Neuron (in vitro differentiated cells): ENCODE results near the gene FUZ.

Source experiments
- H2AFZ ChIP-seq: one replicate; pipeline ENCODE4 v1.6.1; 2013; ENCODE audit warnings: low read depth, mild to moderate bottlenecking, inconsistent platforms, low read length, moderate library complexity
- H3K27me3 ChIP-seq: one replicate; pipeline ENCODE4 v1.6.1; 2013; ENCODE audit warnings: low read length; ENCODE audit not compliant: insufficient read depth
- H3K36me3 ChIP-seq: one replicate; pipeline ENCODE4 v1.6.1; 2013; ENCODE audit warnings: low read length; ENCODE audit not compliant: insufficient read depth
- H3K4me1 ChIP-seq: one replicate; pipeline ENCODE4 v1.6.1; 2013; ENCODE audit warnings: low read length; ENCODE audit not compliant: insufficient read depth
- H3K4me3 ChIP-seq: 2 replicates; pipeline ENCODE4 v1.5.1; 2013; ENCODE audit warnings: mild to moderate bottlenecking, low read length, moderate library complexity
- H3K9me3 ChIP-seq: one replicate; pipeline ENCODE4 v1.6.1; 2013; ENCODE audit warnings: low read length

Gene FUZ

GRCh38 chr19:49805822-49806619 lies 7.1 kb downstream of the FUZ start:
- Histone ChIP-seq H2AFZ (no peak overlapping the region), H3K4me3 (no peak overlapping the region), H3K9me3 (no peaks in the 10 kb centered on the region), H3K36me3 (peaks cover 23% of the 10 kb centered on the region), H3K27me3 (no peaks in the 10 kb centered on the region), H3K4me1 (peaks cover 4% of the 10 kb centered on the region)

DNA sequence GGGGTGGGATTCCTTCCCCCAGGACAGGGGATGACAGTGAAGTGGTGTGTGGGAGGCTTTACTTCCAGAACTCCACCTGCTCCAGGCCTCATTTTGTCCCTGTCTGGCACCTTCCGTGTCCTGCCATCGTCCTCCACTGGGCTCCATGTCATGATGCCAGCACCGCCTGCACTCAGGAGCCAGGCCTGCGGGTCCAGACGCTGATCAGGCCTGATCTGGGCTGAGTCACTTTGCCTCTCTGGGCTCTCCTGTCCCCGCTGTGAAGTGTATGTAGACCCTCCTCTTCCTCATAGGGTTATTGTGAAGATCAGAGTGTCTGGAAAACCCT lies 9.6 kb downstream of the FUZ start:
- no peak overlapping the region for H2AFZ ChIP-seq
- H3K27me3 ChIP-seq, result no peaks in the 10 kb centered on the region
- H3K4me3 ChIP-seq, result no peak overlapping the region
- H3K4me1 ChIP-seq, result no peaks in the 10 kb centered on the region
- no peaks in the 10 kb centered on the region for H3K9me3 ChIP-seq
- H3K36me3 ChIP-seq, result peaks cover 45% of the 10 kb centered on the region

DNA sequence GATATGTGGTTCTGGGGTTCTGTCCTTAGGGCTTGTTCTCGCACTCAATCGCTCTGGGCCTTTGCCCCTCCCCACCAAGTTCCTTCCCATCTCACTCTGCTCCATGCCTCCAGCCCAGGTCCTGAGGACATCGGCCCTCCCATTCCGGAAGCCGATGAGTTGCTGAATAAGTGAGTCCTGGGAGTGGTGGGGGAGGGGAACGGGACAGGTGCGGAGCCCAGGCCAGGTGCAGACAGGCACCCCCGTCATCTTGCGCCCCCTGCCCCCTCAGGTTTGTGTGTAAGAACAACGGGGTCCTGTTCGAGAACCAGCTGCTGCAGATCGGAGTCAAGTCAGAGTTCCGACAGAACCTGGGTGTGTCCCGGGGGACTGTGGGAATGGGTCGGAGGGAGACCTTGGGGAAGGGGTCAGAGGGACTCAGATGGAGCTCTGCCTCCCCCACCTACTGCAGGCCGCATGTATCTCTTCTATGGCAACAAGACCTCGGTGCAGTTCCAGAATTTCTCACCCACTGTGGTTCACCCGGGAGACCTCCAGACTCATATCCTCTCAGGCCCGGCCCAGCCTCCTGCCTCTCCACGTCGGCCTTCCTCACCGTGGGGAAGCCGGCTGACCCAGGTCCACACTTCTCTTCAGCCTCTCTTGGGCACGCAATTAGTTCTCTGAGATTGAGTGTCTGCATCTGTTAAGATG lies 10.1 kb downstream of the FUZ start:
- Histone ChIP-seq H3K4me1 (no peaks in the 10 kb centered on the region), H3K36me3 (peaks cover 47% of the 10 kb centered on the region)

GRCh38 chr19:49801966-49802661 lies 11.0 kb downstream of the FUZ start:
- Histone ChIP-seq H3K4me3 (no peak overlapping the region), H2AFZ (no peak overlapping the region), H3K4me1 (no peaks in the 10 kb centered on the region), H3K36me3 (peaks cover 42% of the 10 kb centered on the region), H3K9me3 (no peaks in the 10 kb centered on the region), H3K27me3 (no peaks in the 10 kb centered on the region)

More for the DNA sequence above, 10.1 kb downstream of the FUZ start:
- no peaks in the 10 kb centered on the region for H3K27me3 ChIP-seq
- no peaks in the 10 kb centered on the region for H3K9me3 ChIP-seq
- H3K4me3 ChIP-seq, result no peak overlapping the region
- no peak overlapping the region for H2AFZ ChIP-seq

- no peak overlapping the region for H3K4me3 ChIP-seq
- H3K4me1 ChIP-seq, result no peaks in the 10 kb centered on the region
- H3K36me3 ChIP-seq, result peaks cover 46% of the 10 kb centered on the region
- H2AFZ ChIP-seq, result no peak overlapping the region
- H3K9me3 ChIP-seq, result no peaks in the 10 kb centered on the region
- H3K27me3 ChIP-seq, result no peaks in the 10 kb centered on the region
These were observed 11.6 kb downstream of the FUZ start for GRCh38 chr19:49801401-49801888.

DNA sequence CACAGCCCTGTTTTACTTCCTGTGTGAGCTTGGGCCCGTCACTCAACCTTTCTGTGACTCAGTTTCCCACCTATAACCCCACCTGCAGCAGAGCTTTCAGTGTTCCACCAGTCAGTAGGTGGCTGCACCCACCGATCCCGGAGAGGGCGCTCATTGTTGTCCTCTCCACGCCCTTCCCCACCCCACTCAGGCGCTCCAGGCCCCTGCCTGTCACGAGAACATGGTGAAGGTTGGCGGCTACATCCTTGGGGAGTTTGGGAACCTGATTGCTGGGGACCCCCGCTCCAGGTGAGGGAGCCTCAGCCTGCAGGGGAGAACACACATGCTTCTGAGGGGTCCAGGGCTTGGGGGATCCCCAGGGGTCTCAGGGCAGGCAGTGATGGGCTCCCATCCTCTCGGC lies 12.3 kb downstream of the FUZ start:
- H3K9me3 ChIP-seq, result no peaks in the 10 kb centered on the region
- H3K4me1 ChIP-seq, result no peaks in the 10 kb centered on the region
- H3K27me3 ChIP-seq, result no peaks in the 10 kb centered on the region
- H3K4me3 ChIP-seq, result no peak overlapping the region
- peaks cover 53% of the 10 kb centered on the region for H3K36me3 ChIP-seq
- H2AFZ ChIP-seq, result no peak overlapping the region

DNA sequence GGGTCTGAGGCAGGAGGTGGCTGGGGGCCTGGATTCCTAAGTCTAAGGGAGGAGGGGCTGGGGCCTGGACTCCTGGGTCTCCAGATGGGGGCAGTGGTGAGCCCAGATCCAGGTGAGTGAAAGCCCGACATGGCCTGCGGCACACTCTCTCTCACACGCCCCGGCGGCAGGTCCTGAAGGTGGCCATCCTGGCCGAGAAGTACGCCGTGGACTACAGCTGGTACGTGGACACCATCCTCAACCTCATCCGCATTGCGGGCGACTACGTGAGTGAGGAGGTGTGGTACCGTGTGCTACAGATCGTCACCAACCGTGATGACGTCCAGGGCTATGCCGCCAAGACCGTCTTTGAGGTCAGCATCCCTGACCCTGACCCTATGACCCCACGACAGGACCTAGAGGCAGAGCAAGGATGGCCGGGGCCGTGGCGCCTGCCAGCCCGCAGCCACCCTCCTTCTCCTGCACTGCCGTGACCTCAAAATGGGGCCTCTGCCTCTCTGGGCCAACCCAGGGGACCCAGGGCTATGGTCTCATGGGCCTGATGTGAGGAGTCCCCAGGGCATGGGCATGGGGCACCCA lies 13.2 kb downstream of the FUZ start:
- H3K4me3 ChIP-seq, result no peak overlapping the region
- H3K9me3 ChIP-seq, result no peaks in the 10 kb centered on the region
- H2AFZ ChIP-seq, result no peak overlapping the region
- H3K27me3 ChIP-seq, result no peaks in the 10 kb centered on the region
- H3K4me1 ChIP-seq, result no peaks in the 10 kb centered on the region
- H3K36me3 ChIP-seq, result peaks cover 61% of the 10 kb centered on the region

DNA sequence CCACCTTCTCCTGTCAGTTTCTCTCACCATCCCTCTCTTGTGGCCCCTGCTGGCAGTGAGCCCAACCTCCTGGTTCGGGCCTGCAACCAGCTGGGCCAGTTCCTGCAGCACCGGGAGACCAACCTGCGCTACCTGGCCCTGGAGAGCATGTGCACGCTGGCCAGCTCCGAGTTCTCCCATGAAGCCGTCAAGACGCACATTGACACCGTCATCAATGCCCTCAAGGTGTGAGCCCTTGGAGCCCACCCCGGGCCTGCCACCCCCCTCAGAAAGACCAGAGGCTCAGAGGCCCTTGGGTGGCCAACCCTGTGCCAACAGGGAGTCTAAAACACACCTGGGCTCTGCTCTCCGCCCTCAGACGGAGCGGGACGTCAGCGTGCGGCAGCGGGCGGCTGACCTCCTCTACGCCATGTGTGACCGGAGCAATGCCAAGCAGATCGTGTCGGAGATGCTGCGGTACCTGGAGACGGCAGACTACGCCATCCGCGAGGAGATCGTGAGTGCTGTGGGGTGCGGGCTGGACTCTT lies 13.8 kb downstream of the FUZ start:
- Histone ChIP-seq H3K4me3 (no peak overlapping the region), H3K36me3 (peaks cover 64% of the 10 kb centered on the region), H3K4me1 (no peaks in the 10 kb centered on the region), H2AFZ (no peak overlapping the region), H3K9me3 (no peaks in the 10 kb centered on the region), H3K27me3 (no peaks in the 10 kb centered on the region)

DNA sequence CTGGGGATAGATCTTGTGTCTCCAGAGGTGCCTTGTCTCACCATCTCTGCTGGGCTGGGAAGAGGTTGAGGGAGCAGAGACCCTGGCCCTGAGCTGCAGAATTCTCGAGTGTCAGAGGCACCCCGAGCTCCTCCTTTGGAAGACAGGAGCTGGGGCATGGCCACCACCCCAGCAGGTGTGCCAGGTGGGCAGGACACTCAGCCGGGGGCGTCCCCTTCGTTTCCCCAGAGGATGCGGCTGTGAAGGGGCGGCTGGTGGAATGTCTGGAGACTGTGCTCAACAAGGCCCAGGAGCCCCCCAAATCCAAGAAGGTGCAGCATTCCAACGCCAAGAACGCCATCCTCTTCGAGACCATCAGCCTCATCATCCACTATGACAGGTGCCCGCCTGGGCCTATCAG lies 14.5 kb downstream of the FUZ start:
- no peaks in the 10 kb centered on the region for H3K9me3 ChIP-seq
- peaks cover 63% of the 10 kb centered on the region for H3K36me3 ChIP-seq
- no peak overlapping the region for H2AFZ ChIP-seq
- no peaks in the 10 kb centered on the region for H3K4me1 ChIP-seq
- no peak overlapping the region for H3K4me3 ChIP-seq
- H3K27me3 ChIP-seq, result no peaks in the 10 kb centered on the region

GRCh38 chr19:49795615-49796014 lies 17.5 kb downstream of the FUZ start:
- Histone ChIP-seq H3K4me3 (no peak overlapping the region), H2AFZ (no peak overlapping the region), H3K4me1 (no peaks in the 10 kb centered on the region), H3K36me3 (peaks cover 66% of the 10 kb centered on the region), H3K27me3 (no peaks in the 10 kb centered on the region), H3K9me3 (no peaks in the 10 kb centered on the region)

GRCh38 chr19:49793561-49793840 lies 19.6 kb downstream of the FUZ start:
- Histone ChIP-seq H3K4me3 (no peak overlapping the region), H3K36me3 (peaks cover 60% of the 10 kb centered on the region), H2AFZ (no peak overlapping the region), H3K9me3 (no peaks in the 10 kb centered on the region), H3K4me1 (no peaks in the 10 kb centered on the region), H3K27me3 (no peaks in the 10 kb centered on the region)

GRCh38 chr19:49792829-49793560 lies 20.1 kb downstream of the FUZ start:
- no peak overlapping the region for H3K4me3 ChIP-seq
- no peak overlapping the region for H2AFZ ChIP-seq
- peaks cover 59% of the 10 kb centered on the region for H3K36me3 ChIP-seq
- H3K9me3 ChIP-seq, result no peaks in the 10 kb centered on the region
- H3K27me3 ChIP-seq, result no peaks in the 10 kb centered on the region
- no peaks in the 10 kb centered on the region for H3K4me1 ChIP-seq
